Measurements from ENCODE around the gene DGKG.

The DGKG gene

GRCh38 chr3:186193534-186194450, 168.2 kb downstream of the DGKG start:
- no peaks in the 10 kb centered on the region for H3K4me1 ChIP-seq (ENCODE audit: control insufficient read depth in 2 of 2, insufficient read depth in 2 of 2, low read length in 2 of 2)
- no peak overlapping the region for H3K27ac ChIP-seq (ENCODE audit: low read depth in 2 of 2, low read length in 2 of 2)
- peak overlapping the region; percentile 19 to 39 for H3K4me3 ChIP-seq (ENCODE audit: low read length in 2 of 2)
- H3K36me3 ChIP-seq (ENCODE audit: control insufficient read depth in 2 of 2, insufficient read depth in 2 of 2, low read length in 2 of 2), result no peaks in the 10 kb centered on the region
- H3K27me3 ChIP-seq (ENCODE audit: control insufficient read depth in 2 of 2, insufficient read depth in 2 of 2, low read length in 2 of 2), result peaks cover 11 to 24% of the 10 kb centered on the region in 2 donors
- H3K9me3 ChIP-seq (ENCODE audit: control insufficient read depth in 2 of 2, low read length in 2 of 2), result no peaks in the 10 kb centered on the region
- no peak overlapping the region for H3K9ac ChIP-seq (ENCODE audit: low read depth in 1 of 2, low read length in 2 of 2)

- Histone ChIP-seq H3K9ac (ENCODE audit: low read depth in 1 of 2, low read length in 2 of 2) (no peak overlapping the region), H3K27me3 (ENCODE audit: control insufficient read depth in 2 of 2, insufficient read depth in 2 of 2, low read length in 2 of 2) (peaks cover 11 to 24% of the 10 kb centered on the region in 2 donors), H3K27ac (ENCODE audit: low read depth in 2 of 2, low read length in 2 of 2) (no peak overlapping the region), H3K4me1 (ENCODE audit: control insufficient read depth in 2 of 2, insufficient read depth in 2 of 2, low read length in 2 of 2) (no peaks in the 10 kb centered on the region), H3K36me3 (ENCODE audit: control insufficient read depth in 2 of 2, insufficient read depth in 2 of 2, low read length in 2 of 2) (no peaks in the 10 kb centered on the region), H3K9me3 (ENCODE audit: control insufficient read depth in 2 of 2, low read length in 2 of 2) (no peaks in the 10 kb centered on the region), H3K4me3 (ENCODE audit: low read length in 2 of 2) (no peak overlapping the region)
These were observed 169.2 kb downstream of the DGKG start for GRCh38 chr3:186192823-186193222.

GRCh38 chr3:186189492-186189891, 172.5 kb downstream of the DGKG start:
- H3K27ac ChIP-seq (ENCODE audit: low read depth in 2 of 2, low read length in 2 of 2), result no peak overlapping the region
- no peak overlapping the region for H3K9ac ChIP-seq (ENCODE audit: low read depth in 1 of 2, low read length in 2 of 2)
- H3K4me1 ChIP-seq (ENCODE audit: control insufficient read depth in 2 of 2, insufficient read depth in 2 of 2, low read length in 2 of 2), result no peaks in the 10 kb centered on the region
- H3K9me3 ChIP-seq (ENCODE audit: control insufficient read depth in 2 of 2, low read length in 2 of 2), result no peaks in the 10 kb centered on the region
- no peaks in the 10 kb centered on the region for H3K36me3 ChIP-seq (ENCODE audit: control insufficient read depth in 2 of 2, insufficient read depth in 2 of 2, low read length in 2 of 2)
- H3K27me3 ChIP-seq (ENCODE audit: control insufficient read depth in 2 of 2, insufficient read depth in 2 of 2, low read length in 2 of 2), result peaks cover 9 to 17% of the 10 kb centered on the region in 2 donors
- H3K4me3 ChIP-seq (ENCODE audit: low read length in 2 of 2), result no peak overlapping the region

- Histone ChIP-seq H3K4me3 (ENCODE audit: low read length in 2 of 2) (no peak overlapping the region), H3K4me1 (ENCODE audit: control insufficient read depth in 2 of 2, insufficient read depth in 2 of 2, low read length in 2 of 2) (no peaks in the 10 kb centered on the region), H3K27ac (ENCODE audit: low read depth in 2 of 2, low read length in 2 of 2) (no peak overlapping the region), H3K9me3 (ENCODE audit: control insufficient read depth in 2 of 2, low read length in 2 of 2) (no peaks in the 10 kb centered on the region), H3K36me3 (ENCODE audit: control insufficient read depth in 2 of 2, insufficient read depth in 2 of 2, low read length in 2 of 2) (no peaks in the 10 kb centered on the region), H3K27me3 (ENCODE audit: control insufficient read depth in 2 of 2, insufficient read depth in 2 of 2, low read length in 2 of 2) (peaks cover 0 to 2% of the 10 kb centered on the region in 2 donors), H3K9ac (ENCODE audit: low read depth in 1 of 2, low read length in 2 of 2) (no peak overlapping the region)
These were observed 174.4 kb downstream of the DGKG start for GRCh38 chr3:186187401-186188275.

GRCh38 chr3:186185194-186185787, 176.7 kb downstream of the DGKG start:
- Histone ChIP-seq H3K9me3 (ENCODE audit: control insufficient read depth in 2 of 2, low read length in 2 of 2) (no peaks in the 10 kb centered on the region), H3K27me3 (ENCODE audit: control insufficient read depth in 2 of 2, insufficient read depth in 2 of 2, low read length in 2 of 2) (no peaks in the 10 kb centered on the region), H3K27ac (ENCODE audit: low read depth in 2 of 2, low read length in 2 of 2) (no peak overlapping the region), H3K36me3 (ENCODE audit: control insufficient read depth in 2 of 2, insufficient read depth in 2 of 2, low read length in 2 of 2) (no peaks in the 10 kb centered on the region), H3K9ac (ENCODE audit: low read depth in 1 of 2, low read length in 2 of 2) (no peak overlapping the region), H3K4me3 (ENCODE audit: low read length in 2 of 2) (no peak overlapping the region), H3K4me1 (ENCODE audit: control insufficient read depth in 2 of 2, insufficient read depth in 2 of 2, low read length in 2 of 2) (no peaks in the 10 kb centered on the region)

GRCh38 chr3:186184021-186184420, 178.0 kb downstream of the DGKG start:
- H3K4me3 ChIP-seq (ENCODE audit: low read length in 2 of 2), result no peak overlapping the region
- H3K4me1 ChIP-seq (ENCODE audit: control insufficient read depth in 2 of 2, insufficient read depth in 2 of 2, low read length in 2 of 2), result no peaks in the 10 kb centered on the region
- H3K27ac ChIP-seq (ENCODE audit: low read depth in 2 of 2, low read length in 2 of 2), result no peak overlapping the region
- no peaks in the 10 kb centered on the region for H3K36me3 ChIP-seq (ENCODE audit: control insufficient read depth in 2 of 2, insufficient read depth in 2 of 2, low read length in 2 of 2)
- no peaks in the 10 kb centered on the region for H3K9me3 ChIP-seq (ENCODE audit: control insufficient read depth in 2 of 2, low read length in 2 of 2)
- H3K9ac ChIP-seq (ENCODE audit: low read depth in 1 of 2, low read length in 2 of 2), result no peak overlapping the region
- H3K27me3 ChIP-seq (ENCODE audit: control insufficient read depth in 2 of 2, insufficient read depth in 2 of 2, low read length in 2 of 2), result no peaks in the 10 kb centered on the region

GRCh38 chr3:186182850-186183249, 179.2 kb downstream of the DGKG start:
- H3K9me3 ChIP-seq (ENCODE audit: control insufficient read depth in 2 of 2, low read length in 2 of 2), result no peaks in the 10 kb centered on the region

GRCh38 chr3:186181901-186182300, 180.1 kb downstream of the DGKG start:
- Histone ChIP-seq H3K4me1 (ENCODE audit: control insufficient read depth in 2 of 2, insufficient read depth in 2 of 2, low read length in 2 of 2) (peaks cover 0 to under 1% of the 10 kb centered on the region in 2 donors), H3K27ac (ENCODE audit: low read depth in 2 of 2, low read length in 2 of 2) (no peak overlapping the region), H3K9ac (ENCODE audit: low read depth in 1 of 2, low read length in 2 of 2) (no peak overlapping the region), H3K9me3 (ENCODE audit: control insufficient read depth in 2 of 2, low read length in 2 of 2) (no peaks in the 10 kb centered on the region), H3K36me3 (ENCODE audit: control insufficient read depth in 2 of 2, insufficient read depth in 2 of 2, low read length in 2 of 2) (no peaks in the 10 kb centered on the region), H3K4me3 (ENCODE audit: low read length in 2 of 2) (no peak overlapping the region), H3K27me3 (ENCODE audit: control insufficient read depth in 2 of 2, insufficient read depth in 2 of 2, low read length in 2 of 2) (no peaks in the 10 kb centered on the region)

More at GRCh38 chr3:186182850-186183249, 179.2 kb downstream of the DGKG start:
- H3K9ac ChIP-seq (ENCODE audit: low read depth in 1 of 2, low read length in 2 of 2), result no peak overlapping the region
- no peaks in the 10 kb centered on the region for H3K4me1 ChIP-seq (ENCODE audit: control insufficient read depth in 2 of 2, insufficient read depth in 2 of 2, low read length in 2 of 2)
- H3K27ac ChIP-seq (ENCODE audit: low read depth in 2 of 2, low read length in 2 of 2), result no peak overlapping the region
- H3K36me3 ChIP-seq (ENCODE audit: control insufficient read depth in 2 of 2, insufficient read depth in 2 of 2, low read length in 2 of 2), result no peaks in the 10 kb centered on the region
- no peak overlapping the region for H3K4me3 ChIP-seq (ENCODE audit: low read length in 2 of 2)
- no peaks in the 10 kb centered on the region for H3K27me3 ChIP-seq (ENCODE audit: control insufficient read depth in 2 of 2, insufficient read depth in 2 of 2, low read length in 2 of 2)

GRCh38 chr3:186180891-186181481, 181.0 kb downstream of the DGKG start:
- H3K36me3 ChIP-seq (ENCODE audit: control insufficient read depth in 2 of 2, insufficient read depth in 2 of 2, low read length in 2 of 2), result no peaks in the 10 kb centered on the region

More at GRCh38 chr3:186180891-186181481, 181.0 kb downstream of the DGKG start:
- H3K9ac ChIP-seq (ENCODE audit: low read depth in 1 of 2, low read length in 2 of 2), result no peak overlapping the region
- H3K9me3 ChIP-seq (ENCODE audit: control insufficient read depth in 2 of 2, low read length in 2 of 2), result no peaks in the 10 kb centered on the region
- peaks cover 0 to 3% of the 10 kb centered on the region in 2 donors for H3K4me1 ChIP-seq (ENCODE audit: control insufficient read depth in 2 of 2, insufficient read depth in 2 of 2, low read length in 2 of 2)
- no peaks in the 10 kb centered on the region for H3K27me3 ChIP-seq (ENCODE audit: control insufficient read depth in 2 of 2, insufficient read depth in 2 of 2, low read length in 2 of 2)
- no peak overlapping the region for H3K4me3 ChIP-seq (ENCODE audit: low read length in 2 of 2)
- H3K27ac ChIP-seq (ENCODE audit: low read depth in 2 of 2, low read length in 2 of 2), result no peak overlapping the region
